SH-SY5Y (cell line): Measurements from ENCODE around the gene TEPSIN.

Source experiments
- GATA2 ChIP-seq: IDR thresholded peaks from 2 replicates; pipeline ENCODE4 v1.6.1; 2011; ENCODE audit warnings: mild to moderate bottlenecking, low read depth, low read length
- GATA3 ChIP-seq: IDR thresholded peaks from 2 replicates; pipeline ENCODE4 v1.6.1; 2011; ENCODE audit warnings: low read depth, mild to moderate bottlenecking, low read length, moderate library complexity

- TF ChIP-seq GATA3, result no peak
- no peak for TF ChIP-seq GATA2
These were observed 19.2 kb downstream of the TEPSIN start for GRCh38 chr17:81219476-81220180.
